ENCODE measurements around the gene TXNDC15.
A peak's percentile ranks its signal among the peaks of the same experiment; 100 is the strongest.
"Not testable (repeated sequence)": the region's sequence is repeated elsewhere in the genome, so short reads cannot be mapped to it uniquely, and the experiment has no call there.

The TXNDC15 gene

DNA sequence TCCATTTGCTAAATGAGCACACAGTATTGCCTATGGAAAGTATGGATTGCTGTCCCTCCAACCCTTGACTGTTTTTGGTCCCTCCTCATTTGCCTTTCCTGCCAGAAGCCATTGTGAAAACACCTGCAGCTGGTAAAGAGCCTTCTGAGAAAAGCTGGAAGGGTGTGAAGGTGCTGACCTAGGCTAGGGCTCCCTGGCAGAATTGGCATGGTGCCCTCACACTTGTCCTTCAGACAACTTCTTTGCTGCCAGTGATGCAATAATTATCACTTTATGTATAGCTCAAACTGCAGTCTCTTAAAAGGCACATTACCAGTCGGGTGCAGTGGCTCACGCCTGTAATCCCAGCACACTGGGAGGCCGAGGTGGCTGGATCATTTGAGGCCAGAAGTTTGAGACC, 4.2 kb downstream of the TXNDC15 start:
- DNase-seq (ENCODE audit: low spot score) = no peak

DNA sequence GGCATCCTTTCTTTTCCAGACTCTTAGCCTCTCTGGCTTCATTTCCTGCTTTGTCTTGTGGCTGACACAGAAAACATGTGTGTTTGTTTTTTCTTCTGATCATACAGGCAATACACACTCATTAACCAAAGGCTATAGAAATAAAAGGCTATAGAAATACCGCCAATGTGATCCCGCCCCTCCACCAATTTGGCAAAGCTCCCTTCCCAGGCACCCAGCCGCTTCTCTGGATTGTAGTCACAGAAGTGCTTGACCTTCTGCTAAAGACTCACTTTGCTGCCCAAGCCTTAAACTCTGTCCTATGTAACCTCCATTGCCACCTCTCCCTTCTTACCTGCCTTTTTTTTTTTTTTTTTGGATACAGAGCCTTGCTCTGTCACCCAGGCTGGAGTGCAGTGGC, 5.3 kb downstream of the TXNDC15 start:
- no peak for DNase-seq (ENCODE audit: low spot score)

DNA sequence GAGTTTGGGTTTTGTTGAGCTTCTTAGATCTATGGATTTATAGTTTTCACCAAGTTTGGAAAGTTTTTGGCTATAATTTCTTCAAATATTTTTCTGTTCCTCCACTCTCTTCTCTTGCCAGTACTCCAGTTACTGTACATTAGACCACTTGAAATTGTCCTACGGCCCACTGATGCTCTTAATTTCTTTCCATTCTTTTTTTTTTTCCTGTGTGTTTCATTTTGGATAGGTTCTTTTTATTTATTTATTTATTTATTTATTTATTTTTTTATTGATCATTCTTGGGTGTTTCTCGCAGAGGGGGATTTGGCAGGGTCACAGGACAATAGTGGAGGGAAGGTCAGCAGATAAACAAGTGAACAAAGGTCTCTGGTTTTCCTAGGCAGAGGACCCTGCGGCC, 6.8 kb downstream of the TXNDC15 start:
- not testable (repeated sequence) for DNase-seq (ENCODE audit: low spot score)

- DNase-seq (ENCODE audit: low spot score) = not testable (repeated sequence)
Observed at GRCh38 chr5:134881711-134882110, 7.5 kb downstream of the TXNDC15 start.

- no peak for DNase-seq (ENCODE audit: low spot score)
Observed at GRCh38 chr5:134887593-134888159, 13.5 kb downstream of the TXNDC15 start.

GRCh38 chr5:134889335-134889734, 15.2 kb downstream of the TXNDC15 start:
- DNase-seq (ENCODE audit: low spot score) = no peak

GRCh38 chr5:134891473-134891872, 17.3 kb downstream of the TXNDC15 start:
- DNase-seq (ENCODE audit: low spot score) = no peak

DNA sequence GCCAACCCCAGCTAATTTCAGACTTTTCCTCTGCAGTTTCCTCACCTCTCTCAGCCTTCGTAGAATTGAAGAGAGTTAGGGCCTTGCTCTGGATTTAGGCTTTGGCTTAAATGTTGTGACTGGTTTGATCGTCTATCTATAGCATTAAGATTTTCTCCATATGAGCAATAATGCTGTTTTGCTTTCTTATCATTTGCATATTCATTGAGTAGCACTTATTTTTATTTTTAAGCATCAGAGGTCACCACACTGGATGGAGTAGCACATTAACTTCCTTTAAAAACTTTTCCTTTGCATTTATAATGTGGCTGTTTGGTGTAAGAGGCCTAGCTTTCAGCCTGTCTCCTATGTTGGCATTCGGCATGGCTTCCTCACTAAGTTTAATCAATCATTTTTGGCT, 18.1 kb downstream of the TXNDC15 start:
- DNase-seq (ENCODE audit: low spot score) = no peak

DNA sequence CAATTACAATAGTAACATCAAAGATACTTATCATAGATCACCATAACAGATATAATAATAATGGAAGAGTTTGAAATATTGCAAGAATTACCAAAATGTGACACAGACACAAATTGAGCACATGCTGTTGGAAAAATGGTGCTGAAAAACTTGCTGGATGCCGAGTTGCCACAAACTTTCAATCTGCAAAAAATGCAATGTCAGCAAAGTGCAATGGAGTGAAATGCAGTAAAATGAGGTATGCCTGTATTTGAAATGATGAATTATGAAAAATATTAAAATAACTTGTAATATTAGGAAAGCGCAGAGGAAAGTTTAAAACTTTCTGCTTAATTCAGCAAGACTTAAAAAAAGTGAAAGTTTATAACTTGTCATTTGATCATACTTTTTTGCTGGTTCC, 18.8 kb downstream of the TXNDC15 start:
- DNase-seq (ENCODE audit: low spot score) = no peak

DNA sequence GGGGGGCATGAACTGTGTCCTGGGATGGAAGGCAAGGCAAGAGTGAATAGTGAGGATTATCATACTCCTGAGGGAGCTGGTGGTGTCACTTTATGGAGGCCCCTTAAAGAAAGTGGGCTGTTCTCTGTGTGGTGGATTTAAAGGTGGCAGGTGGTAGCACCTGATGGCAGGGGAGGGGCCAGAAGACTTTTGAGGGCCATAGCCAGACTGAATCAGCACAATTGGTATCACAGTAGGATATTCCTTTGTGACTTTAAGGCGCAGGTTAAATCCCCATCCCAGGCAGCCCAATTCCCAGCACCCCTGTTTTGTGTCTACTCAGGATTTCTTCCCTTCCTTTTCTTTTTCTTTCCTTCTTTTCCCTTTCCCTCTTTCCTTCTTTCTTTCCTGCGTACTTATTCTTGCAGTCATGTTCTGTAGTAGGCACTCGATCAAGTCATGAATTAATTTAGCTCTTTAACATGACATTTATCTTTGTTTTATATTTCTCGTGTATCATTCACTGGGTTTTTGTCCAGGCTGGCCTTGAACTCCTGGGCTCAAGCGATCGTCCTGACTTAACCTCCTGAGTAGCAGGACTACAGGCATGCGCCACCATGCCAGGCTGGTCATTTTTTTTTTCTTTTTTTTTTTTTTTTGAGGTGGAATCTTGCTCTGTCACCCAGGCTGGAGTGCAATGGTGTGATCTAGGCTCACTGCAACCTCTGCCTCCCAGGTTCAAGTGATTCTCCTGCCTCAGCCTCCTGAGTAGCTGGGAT, 19.8 kb downstream of the TXNDC15 start:
- DNase-seq (ENCODE audit: low spot score) = no peak

DNA sequence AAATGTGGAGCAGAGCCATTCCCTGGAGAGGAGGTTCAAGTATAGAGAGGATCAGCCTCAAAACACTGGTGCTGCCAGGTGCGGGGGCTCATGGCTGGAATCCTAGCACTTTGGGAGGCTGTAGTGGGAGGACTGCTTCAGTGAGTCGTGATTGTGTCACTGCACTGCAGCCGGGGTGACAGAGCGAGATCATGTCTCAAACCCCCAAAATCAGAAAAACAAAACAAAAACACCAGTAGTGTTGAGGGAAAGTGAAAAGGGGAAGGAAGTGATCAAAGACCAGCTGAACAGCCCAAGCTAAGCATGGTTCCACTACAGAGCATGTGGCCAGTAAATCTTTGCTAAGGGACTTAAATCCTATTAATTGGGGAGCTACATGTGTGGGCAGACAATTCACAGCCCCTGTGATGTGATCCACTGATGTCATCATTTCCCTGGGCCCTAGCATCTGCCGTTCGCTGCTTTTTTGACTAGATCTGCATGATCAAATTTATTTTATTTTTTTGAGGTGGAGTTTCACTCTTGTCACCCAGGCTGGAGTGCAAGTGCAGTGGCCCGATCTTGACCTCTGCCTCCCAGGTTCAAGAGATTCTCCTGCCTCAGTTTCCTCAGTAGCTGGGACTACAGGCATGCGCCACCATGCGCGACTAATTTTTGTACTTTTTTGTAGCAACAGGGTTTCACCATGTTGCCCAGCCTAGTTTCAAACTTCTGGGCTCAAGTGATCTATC, 28.1 kb downstream of the TXNDC15 start:
- DNase-seq (ENCODE audit: low spot score) = no peak

DNA sequence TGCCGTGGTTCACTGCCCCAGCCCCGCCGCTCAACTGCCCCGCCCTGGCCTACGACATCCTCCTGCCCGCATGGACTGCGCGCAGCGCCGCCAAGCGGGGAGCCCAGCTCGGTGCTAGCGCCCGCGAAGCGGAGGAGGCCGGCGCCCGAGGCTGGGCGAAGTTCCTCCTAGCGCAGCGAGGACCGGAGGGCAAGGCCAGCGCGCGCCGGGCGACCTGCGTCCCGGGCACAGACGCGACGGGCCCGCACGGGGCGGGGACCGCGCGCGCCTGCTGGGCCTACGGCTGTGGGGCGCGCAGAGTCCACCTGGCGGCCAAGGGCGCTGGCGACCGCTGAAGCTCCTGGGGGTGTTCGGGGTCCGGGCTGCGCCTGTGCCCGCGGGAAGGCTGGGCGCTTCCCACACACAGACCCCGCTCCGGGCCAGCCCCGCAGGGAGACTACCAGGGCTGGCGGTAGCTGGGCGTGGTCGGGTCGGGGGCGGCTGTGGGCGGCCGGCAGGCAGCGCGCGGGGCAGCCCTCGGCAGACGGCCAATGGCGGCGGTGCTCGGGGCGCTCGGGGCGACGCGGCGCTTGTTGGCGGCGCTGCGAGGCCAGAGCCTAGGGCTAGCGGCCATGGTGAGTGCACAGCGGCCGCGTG, 30.6 kb downstream of the TXNDC15 start, which contains the start of gene PCBD2:
TSS of gene PCBD2 (plus strand) at position 522 of the 636 bp plus-strand sequence. CDS start at position 531, 9 bp downstream.
- peak; percentile 93 for DNase-seq (ENCODE audit: low spot score)

DNA sequence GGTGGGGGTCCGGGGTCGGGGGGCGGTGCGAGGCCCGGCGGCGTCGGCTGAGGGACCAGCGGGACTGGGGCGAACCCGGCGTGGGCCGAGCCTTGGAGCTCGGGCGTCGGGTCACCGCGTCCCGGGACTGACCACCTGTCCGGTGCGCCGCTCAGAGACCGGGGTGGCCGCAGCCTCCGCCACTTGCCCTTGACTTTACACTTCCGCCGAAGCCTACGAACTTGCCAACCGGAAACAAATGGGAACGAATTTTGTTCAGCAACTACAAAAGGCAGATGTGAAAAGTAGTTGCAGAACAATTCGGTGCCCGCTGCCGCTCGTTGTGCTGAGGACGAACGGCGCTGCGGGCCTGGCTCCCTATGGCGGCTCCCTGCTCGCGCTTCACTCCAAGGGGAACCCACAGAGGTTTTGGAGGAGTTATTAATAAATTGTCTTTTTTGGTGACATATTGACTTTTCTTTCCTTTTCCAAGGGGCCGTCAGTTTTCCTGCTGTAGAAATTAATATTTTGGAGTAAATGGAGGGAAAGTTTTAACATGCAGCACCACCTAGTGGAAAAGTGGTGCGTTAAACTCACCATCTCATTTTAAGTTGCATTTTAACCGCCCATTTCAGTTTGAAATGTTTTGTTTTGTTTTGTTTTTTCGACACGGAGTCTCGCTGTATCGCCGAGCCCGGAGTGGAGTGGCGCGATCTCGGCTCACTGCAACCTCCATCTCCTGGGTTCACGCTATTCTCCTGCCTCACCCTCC, 31.2 kb downstream of the TXNDC15 start:
- peak; percentile 65 for DNase-seq (ENCODE audit: low spot score)

- no peak for DNase-seq (ENCODE audit: low spot score)
Observed at GRCh38 chr5:134906811-134907210, 32.6 kb downstream of the TXNDC15 start.

GRCh38 chr5:134910752-134911151, 36.6 kb downstream of the TXNDC15 start:
- not testable (repeated sequence) for DNase-seq (ENCODE audit: low spot score)

GRCh38 chr5:134911285-134912206, 37.4 kb downstream of the TXNDC15 start:
- no peak for DNase-seq (ENCODE audit: low spot score)

- no peak for DNase-seq (ENCODE audit: low spot score)
Observed at GRCh38 chr5:134913254-134913653, 39.1 kb downstream of the TXNDC15 start.

- no peak for DNase-seq (ENCODE audit: low spot score)
Observed at GRCh38 chr5:134913795-134914194, 39.6 kb downstream of the TXNDC15 start.

DNA sequence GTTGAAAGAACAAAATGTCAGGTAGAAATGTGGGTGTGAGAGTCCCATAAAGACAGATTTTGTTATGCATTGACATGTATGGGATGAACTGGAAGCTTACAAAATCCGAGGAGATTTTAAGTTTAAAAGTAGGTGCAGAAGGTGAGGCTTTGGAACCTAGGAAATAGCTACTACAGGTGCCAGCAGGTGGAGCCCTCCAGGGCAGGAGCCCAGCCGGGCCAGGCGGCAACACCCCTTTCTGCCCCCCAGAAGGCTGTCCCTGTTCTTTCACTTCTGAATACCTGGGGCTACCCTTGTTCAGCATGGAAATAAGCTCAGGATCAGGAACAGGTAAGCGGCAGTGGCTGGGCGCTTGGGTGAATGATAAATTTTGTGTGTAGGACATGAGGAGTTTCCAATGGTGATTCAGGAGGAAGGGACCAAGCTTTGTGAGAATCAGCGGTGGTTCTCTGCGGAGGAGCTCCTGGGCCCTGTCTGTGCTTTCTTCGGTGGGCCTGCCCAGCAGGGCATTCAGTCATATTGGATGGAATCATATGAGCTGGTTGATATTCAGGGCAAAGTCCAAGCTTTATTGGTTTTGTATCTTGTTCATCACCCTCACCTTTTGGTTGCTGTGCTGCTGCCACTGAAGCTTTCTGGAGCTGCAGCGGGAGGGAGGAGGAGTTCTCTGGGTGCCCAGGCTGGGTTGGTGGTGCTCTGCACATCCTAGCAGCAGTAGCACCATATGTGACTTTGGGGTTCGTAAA, 43.1 kb downstream of the TXNDC15 start:
- DNase-seq (ENCODE audit: low spot score) = no peak

DNA sequence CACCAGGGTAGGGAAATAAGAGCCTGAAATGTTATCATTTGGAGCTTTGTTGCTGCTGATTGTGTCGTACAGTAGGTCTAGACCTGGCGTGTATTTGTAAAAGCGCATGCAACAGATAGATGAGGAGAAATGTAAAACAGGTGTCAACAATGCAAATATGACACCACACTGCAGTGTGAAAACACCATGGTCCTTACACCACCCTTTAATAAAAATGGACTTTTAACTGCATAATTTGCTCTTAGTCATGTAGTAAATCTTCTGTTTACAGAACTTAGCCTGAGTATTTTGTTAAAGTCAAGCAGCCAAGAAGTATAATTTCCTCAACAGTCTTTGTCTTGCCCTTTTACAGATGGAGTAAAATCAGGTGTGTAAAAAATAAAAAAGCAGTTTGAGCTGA, 44.7 kb downstream of the TXNDC15 start:
- no peak for DNase-seq (ENCODE audit: low spot score)

All from AG08396 (cell line).